Suppressor macrophage (primary cell): ENCODE results near the gene FAF2.
"Not testable (repeated sequence)": the region's sequence is repeated elsewhere in the genome, so short reads cannot be mapped to it uniquely, and the experiment has no call there.

ENCODE experiments used
- DNase-seq, 4 experiments: peaks; one replicate each; pipeline ENCODE4 v3.0.0-alpha.2; 2020 to 2022

Gene FAF2

DNA sequence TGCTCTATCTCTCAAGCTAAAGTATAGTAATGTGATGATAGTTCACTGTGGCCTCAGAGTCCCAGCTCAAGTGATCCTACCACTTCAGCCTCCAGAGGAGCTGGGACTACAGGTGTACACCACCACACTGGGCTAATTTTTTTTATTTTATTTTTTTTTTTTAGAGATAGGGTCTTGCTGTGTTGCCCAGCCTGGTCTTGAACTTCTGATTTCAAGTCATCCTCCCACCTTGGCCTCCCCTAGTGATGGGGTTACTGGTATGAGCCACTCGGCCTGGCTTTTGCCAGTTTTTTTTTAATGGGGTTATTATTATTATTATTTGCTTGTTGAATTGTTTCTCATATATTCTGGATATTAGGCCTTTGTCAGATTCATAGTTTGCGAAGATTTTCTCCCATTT is 13.2 kb downstream of the FAF2 start:
- DNase-seq, result no peak

DNA sequence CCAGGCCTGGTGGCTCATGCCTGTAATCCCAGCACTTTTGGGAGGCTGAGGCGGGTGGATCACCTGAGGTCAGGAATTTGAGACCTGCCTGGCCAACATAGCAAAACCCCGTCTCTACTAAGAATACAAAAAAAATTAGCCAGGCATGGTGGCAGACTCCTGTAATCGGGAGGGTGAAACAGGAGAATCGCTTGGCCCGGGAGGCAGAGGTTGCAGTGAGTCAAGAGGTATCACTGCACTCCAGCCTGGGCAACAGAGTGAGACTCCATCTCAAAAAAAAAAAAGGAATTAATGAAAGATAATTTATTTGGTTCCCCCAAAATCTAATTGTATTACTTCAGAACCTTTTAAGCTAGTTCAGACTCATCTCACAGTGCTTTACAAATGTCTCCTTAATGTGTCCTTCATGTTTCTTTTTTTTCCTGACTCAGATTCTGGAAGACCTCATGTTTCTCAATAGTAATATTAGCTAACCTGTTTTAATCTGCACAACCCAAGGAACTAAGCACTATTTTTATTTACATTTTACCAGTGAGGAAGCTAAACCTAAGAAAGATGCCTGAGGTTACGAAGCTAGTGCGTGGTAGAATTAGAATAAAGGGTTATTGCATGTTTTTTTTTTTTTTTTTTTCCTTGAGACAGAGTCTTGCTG is 15.1 kb downstream of the FAF2 start:
- DNase-seq, result no peak

DNA sequence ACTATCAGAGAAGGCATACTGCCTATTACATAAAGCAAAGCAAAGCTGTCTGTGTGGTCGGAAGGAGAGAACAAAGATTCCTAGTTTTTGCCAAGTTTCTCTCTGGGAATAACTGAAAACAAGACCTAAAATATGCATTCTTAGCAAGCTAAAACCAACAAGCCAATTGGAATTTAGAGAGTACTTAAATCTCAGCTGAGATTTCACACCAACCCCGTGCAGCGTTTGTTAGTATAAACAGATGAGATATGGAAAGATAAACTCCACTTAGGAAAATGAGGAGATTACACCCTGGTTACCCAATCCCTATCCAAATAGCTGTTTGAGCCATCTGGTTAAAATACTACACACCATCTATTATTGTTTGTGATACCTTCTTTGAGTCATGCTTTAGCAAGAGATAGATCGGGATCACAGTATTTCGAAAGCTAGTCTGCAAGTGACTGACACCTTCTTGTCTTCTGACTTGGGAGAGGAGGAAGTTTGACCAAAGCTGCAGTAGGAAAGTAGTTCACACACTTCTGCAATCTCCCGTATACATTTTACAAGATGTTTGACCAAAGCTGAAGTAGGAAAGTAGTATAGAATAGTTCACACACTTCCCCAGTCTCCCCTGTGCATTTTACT is 18.2 kb downstream of the FAF2 start:
- peak; percentile 57 to 85 (median 72) for DNase-seq

DNA sequence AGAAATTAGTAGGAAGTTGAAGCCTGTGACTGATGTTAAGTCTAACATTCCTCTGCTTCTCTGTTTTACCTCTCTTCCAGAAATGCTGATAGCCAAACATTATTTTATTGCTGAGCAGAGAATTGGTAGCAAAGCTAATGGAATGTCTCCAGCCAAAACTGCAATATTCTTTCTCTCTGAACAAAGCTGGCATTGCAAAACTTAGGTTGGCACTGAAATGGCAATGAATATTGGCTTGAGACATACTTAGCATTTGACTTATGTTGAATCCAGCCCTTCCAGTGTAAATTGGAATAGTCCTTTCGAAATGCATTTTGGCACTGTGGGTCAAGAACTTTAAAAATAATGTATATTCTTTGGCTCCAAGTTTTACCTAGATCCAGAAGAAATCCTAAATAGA is 21.1 kb downstream of the FAF2 start:
- DNase-seq, result no peak

DNA sequence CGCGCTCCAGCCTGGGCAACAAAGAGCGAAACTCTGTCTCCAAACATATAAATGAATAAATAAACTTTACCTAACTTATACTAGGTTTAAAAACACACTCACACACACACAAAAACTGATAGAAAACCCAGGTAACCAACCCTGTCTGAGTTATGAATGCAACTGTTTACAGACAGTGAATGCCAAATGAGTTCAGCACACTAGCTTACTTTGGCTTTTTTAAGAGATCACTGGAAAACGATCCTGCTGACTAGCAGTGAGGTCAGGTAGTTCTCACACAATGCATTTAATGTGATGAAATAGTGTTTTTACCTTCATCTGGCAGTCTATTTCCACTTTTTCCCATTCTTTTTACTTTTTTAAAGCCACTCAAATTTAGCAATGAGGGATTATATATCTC is 22.4 kb downstream of the FAF2 start:
- DNase-seq, result no peak

DNA sequence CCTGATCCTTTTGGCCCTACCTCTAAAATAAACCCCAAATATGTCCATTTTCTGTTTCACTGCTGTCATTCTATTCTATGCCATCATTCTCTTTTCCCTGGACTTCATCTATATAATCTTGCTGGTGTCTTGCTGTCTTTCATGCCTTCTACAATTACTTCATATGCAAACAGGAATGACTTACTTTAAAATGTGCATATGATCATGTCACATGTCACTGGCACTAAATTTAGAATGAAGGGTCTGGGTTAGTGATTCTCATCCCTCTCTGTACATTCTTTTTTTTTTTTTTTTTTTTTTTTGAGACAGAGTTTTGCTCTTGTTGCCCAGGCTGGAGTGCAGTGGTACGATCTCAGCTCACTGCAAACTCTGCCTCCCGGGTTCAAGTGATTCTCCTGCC is 22.9 kb downstream of the FAF2 start:
- DNase-seq, result no peak

DNA sequence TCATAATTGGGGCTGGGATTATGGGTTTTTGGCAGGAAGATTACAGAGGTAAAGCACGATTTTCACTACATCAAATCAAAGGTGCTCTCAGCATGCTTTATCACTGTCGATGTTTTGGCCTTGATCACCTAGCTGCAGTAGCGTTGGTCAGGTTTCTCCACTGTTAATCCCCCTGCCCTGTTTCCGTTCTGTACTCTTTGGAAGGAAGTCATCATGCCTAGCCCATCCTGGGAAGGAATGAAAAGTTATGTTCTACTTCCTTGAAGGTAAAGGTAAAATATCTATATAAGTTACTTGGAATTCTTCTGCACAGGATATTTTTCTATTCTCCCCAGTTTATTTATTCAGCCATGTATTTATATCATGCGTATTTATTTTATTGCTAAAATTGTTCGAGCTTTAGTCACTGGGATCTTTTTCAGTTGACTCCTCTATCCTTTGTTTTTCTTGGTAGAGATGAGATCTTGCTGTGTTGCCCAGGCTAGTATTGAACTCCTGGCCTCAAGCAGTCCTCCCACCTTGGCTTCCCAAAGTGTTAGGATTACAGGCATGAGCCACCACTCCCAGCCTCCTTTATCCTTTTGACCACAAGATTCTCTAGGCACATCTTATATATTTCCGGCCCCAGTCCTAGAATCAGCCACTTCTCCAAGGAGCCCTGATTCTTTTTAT is 25.3 kb downstream of the FAF2 start:
- no peak for DNase-seq

DNA sequence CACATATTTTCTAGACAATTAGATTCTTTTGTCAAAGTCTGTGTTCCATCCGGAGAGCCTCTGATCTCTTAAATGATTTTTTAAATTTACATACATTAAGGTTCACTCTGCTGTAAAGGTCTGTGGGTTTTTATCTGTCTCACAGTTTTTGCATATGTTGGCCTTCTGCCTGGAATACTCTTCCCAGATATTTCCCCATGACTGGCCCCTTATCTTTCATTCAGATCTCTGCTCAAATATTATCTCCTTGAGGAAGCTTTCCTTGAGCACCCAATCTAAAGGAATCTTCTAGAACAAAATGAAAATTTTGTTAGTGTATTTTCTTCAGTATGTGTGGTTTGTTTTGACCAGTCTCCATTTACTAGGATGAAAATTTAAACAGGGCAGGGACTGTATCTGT is 26.3 kb downstream of the FAF2 start:
- DNase-seq, result no peak

DNA sequence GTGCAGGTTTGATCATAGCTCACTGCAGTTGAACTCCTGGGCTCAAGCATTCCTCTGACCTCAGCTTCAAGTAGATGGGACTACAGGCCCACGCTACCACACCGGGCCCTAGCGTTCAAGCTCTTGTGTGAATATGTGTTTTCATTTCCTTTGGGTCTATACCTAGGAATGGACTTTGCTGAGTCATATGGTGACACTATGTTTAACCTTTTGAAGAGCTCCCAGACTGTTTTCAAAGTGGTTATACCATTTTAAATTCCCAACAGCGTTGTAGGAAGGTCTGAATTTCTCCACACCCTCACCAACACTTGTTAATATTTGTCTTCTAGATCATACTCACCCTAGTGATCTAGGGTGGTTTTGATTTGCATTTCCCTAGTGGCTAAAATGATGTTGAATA is 33.5 kb downstream of the FAF2 start:
- DNase-seq, result no peak

DNA sequence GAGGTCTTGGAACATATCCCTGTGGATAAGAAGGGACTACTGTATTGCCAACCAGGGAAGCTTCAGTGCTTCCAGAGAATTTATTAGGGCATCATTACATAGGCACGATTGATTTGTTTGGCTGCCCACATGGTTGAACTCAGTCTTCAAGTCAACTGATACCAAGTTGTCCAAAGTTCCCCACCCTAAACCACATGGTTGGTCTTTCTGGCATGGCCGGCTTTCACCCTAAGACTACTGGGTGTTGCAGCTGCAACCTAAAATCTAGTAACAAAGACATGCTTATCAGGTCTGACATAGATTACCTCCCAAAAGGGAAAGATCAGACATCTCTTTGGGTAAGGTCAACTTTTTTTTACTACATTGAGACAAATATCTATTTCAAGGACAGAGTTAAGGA is 37.0 kb downstream of the FAF2 start:
- no peak for DNase-seq

DNA sequence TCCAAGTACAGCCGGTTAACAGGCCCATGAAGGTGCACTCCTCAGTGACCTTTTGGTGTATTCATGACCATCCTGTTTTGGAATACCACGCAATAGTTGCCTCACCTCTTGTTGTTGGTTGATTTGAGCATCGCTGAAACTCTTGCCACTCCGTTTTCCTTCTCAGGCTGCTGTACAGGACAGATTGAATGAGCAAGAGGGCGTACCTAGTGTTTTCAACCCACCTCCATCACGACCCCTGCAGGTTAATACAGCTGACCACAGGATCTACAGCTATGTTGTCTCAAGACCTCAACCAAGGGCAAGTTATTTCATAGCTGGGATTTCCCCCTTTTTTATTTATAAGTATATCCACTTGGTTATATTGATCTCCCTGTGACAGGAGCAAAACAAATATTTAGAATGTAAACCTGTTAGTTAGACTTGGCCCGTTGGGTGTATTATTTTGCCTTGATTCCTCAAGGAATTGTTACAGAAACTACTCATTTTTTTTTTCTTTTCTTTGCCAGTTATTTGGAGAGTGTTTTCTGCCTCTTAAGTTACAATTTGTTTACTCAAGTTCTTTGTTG is 38.1 kb downstream of the FAF2 start:
- no peak for DNase-seq

DNA sequence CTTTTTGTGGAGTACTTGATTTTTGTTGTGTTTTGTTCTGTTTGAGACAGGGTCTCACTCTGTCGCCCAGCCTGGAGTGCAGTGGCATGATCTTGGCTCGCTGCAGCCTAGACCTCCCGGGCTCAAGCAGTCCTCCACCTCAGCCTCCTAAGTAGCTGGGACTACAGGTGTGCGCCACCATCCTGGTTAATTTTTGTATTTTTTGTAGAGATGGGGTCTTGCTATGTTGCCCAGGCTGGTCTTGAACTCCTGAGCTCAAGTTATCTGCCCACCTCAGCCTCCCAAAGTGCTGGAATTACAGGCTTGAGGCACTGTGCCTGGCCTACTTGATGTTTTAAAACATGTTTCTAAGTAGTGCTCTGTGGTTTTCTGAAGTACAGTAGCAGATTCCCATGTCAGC is 39.0 kb downstream of the FAF2 start:
- not testable (repeated sequence) for DNase-seq

DNA sequence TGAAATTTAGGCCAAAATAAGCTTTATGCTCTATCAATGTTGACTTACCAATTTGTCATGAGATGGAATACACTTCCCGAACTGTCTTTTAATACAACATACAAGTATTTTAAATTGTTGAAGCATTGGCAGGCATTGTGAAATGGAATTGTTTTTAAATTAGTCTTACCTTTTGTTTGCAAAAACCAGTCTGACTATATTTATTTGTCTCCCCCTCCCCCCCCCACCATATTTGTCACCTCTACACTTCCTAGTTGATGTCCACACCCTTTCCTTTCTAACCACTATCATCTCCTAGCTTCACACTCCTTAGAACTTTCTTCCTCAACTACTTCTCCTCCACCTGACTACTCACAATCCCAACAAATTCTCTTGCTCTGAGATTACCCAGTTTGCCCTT is 40.9 kb downstream of the FAF2 start:
- DNase-seq, result no peak

DNA sequence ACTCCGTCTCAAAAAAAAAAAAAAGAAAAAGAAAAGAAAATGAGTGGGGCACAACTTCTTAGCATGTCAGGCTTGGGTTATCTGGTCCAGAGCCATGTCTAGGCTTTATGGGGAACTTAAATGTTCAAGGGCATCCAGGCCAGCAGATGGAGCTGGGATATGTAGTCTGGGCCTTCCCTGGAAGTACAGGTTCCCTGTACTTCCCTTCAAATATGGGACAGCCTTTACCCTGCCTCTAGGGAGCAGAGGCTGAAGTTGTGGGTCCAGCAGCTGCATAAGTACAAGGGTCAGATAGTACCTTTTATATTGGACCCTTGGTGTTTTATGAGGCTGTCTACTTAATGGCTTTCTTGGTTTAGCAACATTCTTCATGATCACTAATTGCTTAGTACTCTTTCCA is 42.1 kb downstream of the FAF2 start:
- peak in 2 of 4 experiments; percentile 6 to 9 for DNase-seq

DNA sequence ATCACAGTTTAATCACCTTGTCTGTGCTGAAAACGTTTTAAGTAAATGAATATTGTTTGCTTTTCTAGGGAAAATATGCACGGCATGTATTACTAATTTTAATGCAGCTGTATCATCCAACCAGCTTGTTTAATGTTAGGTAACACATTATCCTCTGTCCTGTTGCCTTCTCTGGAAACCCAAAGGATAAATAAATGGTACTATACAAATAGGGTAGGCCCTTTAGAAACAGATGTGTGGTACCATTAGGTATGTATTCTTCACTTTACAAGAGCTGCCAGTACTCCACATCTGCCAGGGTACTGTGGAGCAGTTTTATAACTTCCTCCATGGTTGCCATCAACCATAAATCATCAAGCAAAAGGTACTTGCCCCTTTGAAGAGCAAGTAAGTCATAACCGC is 42.9 kb downstream of the FAF2 start:
- no peak for DNase-seq

DNA sequence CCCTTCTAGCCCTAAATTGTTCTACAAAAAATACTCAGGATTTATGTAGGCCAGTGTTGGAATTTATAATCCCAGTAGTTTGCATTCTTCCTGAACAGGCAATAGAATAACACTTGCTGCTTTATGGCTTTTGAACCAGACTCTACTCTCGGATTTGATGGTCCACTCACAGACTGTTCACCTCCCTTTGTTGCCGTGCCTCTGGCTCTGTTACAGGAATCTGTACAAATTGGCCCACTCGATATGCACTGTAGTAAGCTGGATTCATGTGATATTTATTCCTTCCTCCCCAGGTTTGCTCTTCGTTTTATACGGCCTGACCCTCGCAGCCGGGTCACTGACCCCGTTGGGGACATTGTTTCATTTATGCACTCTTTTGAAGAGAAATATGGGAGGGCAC is 43.7 kb downstream of the FAF2 start:
- no peak for DNase-seq

DNA sequence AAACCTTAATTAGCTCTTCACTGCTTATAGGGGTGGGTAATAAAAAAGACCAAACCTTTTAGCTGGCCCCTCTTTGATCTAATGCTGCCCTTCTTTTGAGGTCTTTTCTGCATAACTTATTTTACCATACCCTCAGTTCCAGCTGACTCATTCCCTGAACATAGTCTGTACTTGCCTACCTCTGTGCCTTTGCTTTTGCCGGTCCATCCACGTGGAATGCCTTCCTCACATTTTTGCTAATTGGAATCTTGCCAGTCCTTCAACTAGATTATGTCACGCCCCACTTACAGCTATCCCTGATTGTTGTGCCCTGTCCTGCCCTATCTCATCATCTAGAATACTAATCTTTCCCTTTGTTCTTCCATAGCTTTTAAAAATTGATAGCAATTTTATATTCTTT is 44.2 kb downstream of the FAF2 start:
- DNase-seq, result no peak

DNA sequence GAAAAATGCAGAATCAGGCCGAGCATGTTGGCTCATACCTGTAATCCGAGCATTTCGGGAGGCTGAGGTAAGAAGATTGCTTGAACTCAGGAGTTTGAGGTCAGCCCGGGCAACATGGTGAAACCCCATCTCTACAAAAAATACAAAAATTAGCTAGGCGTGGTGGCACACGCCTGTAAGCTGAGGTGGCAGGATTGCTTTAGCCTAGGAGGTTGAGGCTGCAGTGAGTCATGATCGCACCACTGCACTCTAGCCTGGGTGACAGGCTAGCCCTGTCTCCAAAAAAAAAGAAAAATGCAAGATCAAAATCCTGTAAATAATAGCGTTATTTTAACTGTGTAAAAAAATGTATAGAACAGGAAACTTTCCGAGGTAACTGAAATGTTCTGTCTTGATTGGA is 49.7 kb downstream of the FAF2 start:
- DNase-seq, result no peak

DNA sequence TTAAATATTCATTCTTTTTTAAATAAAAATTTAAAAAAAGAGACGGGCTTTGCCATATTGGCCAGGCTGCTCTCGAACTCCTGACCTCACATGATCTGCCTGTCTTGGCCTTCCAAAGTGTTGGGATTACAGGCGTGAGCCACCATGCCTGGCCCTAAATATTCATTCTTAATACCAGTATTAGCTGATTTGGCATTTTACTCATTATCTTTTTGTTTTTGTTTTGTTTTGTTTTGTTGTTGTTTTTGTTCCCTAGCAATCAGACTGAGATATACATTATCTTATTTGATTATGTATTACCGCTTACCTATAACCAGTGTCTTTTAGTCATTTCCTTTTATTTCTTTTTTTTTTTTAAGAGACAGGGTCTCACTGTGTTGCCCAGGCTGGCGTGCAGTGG is 51.1 kb downstream of the FAF2 start:
- DNase-seq, result no peak

DNA sequence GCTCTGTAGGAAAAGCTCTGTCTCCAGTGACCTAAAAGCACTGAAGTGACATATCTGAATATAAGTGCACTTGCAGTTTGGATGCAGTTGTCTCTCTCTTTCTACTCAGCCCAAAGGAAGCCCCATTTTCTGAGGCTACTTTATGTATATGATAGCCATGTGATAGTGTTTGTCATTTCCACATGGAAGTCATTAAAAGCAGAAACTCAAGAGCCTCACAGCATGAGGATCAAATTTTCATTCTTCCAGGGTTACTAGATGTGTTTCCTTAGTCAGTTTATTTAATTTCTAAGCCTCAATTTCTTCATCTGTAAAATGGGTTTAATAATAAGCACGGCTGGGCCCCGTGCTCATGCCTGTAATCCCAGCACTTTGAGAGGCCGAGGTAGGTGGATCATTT is 52.3 kb downstream of the FAF2 start:
- DNase-seq, result no peak

DNA sequence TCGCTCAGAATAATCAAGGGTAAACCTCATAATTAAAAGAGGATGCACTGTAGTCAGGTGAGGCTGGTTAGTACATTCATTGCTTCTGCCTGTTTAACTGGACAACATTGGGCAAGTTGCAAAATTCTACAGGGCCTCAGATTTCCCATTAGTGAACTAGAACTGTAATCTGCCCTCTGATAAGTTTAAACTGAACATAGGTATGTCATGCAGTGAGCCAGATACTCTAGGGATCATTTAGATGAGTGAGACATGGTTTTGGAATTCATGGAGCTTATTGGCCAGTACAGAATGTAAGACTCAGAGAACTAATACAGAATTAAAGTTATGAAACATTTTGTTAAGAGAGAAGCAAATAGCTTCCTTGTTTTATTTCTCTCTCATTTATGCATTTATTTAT is 53.1 kb downstream of the FAF2 start:
- no peak for DNase-seq

DNA sequence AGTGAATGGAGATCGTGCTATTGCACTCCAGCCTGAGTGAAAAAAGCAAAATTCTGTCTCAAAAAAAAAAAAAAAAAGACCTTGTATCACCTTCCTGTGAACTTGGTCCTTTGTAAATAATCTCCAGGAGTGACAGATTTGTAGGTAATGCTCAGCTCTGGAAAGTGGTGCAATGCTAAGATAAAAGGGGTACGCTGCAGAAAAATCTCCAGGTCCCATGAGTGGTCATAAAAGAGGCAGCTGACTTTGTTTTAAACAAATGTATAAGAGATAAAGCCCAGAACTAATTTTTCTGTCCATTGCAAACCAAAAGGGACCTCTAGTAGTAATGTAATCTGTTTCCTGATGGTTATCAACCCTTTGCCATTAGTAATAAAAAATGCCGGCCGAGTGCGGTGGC is 55.3 kb downstream of the FAF2 start:
- DNase-seq, result no peak

DNA sequence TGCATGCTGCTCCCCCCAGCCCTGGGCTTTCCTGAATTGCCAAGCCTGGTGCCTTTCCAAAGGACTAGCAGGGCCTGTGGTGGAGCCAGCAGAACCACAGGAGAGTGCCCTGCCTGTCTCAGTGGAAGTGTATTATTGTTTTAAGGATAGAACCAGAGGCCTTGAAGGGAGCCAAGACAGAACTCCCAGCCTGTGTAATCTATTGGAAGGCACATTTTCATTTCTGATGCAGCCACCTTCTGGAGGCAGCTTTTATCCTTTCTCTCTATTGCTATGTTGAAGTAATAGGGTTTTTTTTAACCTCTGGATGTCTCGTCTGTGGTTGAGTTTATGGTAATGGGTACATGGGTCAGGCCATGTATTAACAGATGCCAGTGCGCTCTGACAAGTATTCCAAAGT is 59.7 kb downstream of the FAF2 start:
- DNase-seq, result no peak

DNA sequence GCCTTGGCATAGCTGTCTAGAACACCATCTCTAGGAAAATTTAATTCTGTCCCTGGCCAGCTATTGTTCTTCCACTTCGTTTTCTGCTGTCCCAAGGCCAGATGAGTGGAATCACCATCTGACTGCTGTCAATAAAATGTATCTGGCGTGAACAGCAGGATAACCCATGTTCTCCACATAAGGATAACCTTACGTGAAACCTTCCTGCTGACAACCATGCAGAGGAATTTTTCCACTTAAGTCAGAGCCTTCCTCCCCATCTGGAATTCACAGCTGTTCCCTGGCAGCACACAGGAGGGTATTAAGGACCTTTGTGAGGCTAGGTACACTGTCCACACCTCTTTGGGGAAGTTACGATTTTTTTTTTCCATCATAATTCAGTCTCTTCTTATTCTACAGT is 60.4 kb downstream of the FAF2 start:
- no peak for DNase-seq
